GM18907 (cell line): ENCODE results near the gene PCOLCE2.
"Not testable (repeated sequence)": the region's sequence is repeated elsewhere in the genome, so short reads cannot be mapped to it uniquely, and the experiment has no call there.

Source experiments
- ATAC-seq: cut with Tn5 transposase; IDR thresholded peaks from one replicate; pipeline ENCODE4 v1.9.1; 2021; ENCODE audit warnings: mild to moderate bottlenecking, moderate library complexity; ENCODE audit not compliant: unreplicated experiment

PCOLCE2 gene

DNA sequence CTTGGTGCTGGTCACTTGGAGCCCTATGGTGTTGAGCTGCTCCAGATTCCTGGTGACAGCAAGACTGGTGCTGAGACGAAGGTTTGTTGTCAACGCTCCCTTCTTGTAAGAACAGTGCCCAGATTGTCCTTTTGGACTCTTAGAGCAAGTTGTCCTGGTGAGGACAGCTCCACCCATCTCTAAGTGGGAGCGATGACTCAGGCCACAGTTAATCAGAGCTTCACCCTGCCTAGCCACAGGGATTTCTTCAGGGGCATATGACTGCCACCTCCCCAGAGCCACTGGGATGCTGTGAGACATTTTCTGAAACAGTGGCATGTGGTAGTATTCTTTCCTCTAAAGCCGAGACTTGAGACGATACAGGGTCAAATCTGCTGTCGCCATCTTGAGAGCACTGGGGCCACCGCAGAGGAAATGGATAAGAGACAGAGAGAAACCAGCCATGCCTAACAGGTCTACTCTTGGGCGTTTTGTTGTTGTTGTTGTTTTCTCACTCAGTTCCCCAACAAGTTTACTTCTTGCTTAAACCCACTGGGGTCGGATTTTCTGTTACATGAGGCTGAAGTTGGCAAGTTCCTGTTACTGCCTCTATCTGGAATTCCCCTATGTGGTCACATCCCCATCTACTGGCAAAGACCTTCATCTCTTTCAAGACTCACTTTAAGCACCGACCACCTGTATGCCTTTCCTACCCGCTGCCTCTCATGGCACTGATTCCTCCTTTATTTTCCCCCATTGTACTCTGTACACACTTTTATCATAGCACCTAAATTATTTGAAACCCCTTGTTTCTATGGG, 16.0 kb upstream of the PCOLCE2 start:
- ATAC-seq = peak; percentile 79

DNA sequence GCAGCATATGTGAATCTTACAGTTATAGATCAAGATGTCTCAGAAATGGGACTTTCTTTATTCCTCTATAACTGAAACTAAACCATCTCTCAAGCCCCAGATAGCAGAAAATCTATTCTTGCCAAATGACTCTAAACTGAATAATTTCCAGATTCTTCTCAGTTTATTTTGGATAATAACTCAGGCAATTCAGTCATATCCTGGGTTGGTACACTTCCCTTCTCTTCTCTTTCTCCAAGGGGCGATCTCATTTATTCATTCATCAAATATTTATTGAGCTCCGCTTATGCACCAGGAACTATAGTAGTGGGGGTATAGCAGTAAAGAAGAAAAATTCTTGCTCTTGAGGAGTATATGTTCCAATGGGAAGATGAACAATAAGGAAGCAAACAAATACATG, 13.5 kb upstream of the PCOLCE2 start:
- ATAC-seq = no peak

DNA sequence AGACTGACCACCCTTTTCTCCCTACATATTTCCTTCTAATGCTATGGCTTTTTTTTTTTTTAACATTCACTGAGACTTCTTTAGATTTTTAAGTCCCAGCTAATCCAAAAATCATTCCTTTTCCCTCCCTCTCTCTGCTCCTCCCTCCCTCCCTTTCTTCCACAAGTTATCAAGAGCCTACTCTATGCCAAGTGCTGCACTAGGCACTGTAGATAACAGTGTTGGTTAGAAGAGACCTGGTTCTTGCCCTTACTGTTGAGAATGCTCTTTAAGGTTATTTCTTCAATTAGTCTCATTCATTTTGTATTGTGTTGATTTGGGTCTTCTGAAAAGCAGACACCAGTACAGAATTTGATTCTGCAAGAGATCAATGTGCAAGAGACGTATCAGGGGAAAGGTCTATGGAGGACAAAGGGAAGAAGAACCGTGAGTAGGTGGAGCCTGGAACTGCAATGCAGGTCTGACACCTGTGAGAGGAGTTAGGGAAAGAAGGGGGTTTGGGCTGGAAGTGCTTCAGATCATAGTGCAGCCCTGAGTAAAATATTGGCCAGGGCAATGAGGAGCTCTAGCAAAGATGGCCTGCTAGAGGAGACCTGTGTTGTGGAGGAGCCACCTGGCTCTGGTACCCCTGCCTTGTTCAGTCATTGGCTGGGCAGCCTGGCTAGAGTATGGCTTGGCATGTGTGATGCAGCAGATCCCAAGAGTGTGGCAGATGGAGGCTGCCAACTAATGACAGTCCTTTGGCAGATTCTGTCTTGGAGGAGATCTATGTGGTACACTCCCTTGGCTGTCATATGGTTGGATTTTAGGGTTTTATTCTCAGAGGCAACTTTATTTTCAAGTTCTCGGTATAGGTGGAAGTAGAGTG, 9.7 kb upstream of the PCOLCE2 start:
- ATAC-seq = no peak

DNA sequence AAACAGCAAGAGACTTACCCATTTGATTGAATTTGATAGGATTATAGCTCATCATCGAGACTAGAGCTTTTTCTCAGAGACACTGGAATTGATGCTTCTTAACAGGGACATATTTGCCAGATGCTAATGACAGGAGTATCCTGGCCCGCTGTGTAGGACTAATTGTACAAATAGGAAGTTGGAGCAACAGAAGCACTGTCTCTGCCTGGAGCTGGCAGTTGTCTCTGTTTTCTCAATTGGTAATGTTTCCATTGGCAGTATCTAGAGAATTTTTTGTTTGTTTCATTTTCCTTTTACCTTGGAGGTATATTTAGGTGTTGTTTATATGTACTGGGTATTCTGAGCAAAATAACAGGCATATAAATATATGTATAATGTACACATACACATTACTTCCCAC, 8.9 kb upstream of the PCOLCE2 start:
- ATAC-seq = no peak

DNA sequence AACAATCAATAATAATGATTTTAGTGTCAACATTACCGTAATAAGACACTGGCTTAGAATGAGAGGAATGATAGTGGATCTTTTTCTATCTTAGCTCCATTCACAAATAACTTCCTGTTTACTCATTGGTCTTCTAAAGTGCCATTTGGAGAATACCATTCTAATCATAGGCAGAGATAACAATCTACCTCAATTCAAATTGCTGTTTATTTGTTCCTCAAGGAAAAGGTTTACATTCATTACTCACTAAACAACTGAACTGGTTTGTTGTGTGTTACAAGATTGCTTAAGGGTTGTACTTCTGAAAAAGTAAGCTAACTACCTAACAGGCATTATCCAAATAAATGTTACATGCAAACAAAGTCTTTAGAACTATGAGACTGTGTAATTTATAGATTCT, 8.1 kb upstream of the PCOLCE2 start:
- no peak for ATAC-seq

DNA sequence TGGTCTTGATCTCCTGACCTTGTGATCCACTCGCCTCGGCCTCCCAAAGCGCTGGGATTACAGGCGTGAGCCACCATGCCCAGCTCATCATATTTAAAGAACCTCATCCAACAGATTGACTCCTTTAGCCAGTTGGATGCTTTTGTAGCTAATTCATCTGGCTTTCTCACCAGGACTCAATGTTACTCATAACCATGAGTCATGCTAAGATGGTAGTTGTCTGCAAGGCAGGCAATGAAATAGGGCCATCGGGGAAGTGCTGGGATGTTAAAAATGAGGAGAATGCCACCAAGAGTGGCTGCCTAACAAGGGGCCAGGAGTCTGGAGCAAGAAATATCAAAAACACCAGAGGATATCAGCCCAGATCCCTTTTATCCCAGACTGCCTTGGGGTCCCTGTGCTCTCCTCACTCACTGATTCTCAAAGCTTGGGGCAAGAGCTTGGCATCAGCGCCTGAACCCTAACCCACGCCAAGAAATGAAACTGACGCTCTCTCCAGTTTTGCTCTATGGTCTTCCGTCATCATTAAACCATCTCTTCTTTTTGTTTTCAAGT, 7.4 kb upstream of the PCOLCE2 start:
- ATAC-seq = no peak

DNA sequence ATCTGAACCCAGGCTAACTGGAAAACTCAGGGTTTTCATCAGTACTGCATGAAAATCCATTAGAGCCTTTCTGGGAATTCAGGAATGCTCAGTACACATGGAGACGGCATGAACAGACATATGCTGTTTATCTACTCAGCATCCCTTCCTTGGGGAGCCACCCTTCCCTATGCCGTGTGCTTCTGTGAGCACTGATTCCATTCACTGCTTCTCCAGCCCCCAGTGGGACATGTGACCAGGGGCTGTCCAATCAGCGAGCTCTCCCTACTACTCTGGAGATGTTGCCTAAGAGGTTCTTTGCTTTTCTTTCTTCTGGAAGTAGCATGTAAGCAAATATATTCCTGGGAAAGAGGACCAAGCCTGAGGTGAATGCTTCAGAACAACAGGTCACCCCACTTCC, 5.6 kb upstream of the PCOLCE2 start:
- ATAC-seq = no peak

DNA sequence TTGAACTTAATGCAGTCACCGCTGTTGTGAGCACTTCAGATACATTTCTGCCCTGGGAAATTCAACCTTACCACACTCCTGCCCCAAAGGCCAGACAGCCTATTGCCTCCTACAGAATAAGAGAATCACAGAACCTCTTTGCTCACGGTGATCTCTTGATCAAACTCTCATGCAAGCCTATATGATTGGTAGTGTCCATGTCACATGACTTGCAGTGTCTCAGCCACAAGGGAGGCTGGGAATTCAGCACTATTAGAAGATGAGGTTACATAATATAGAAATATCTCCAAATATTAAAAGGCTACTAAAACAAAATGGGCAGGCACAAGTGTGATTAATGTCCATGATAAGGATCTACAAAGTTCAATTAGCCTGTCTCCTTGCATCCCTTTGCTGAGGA, 3.8 kb upstream of the PCOLCE2 start:
- no peak for ATAC-seq

DNA sequence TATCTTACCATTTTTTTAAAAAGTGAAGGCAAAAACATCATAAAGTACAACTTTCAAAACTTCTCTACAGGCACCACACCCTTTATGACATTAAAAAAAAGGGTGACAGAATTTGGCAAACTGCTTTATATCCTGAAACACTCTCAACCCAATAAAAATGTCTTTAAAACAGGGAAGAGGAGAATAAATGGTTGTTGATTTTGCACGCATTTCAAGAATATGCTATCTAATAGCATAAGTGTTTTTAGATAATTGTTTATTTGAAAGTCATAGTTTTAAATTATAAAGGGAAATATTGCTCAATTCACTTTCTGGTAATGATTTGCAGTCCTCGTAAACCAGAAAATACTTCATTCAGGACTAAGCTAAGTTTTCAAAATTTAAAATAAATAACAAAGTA, 1.7 kb upstream of the PCOLCE2 start:
- ATAC-seq = no peak

DNA sequence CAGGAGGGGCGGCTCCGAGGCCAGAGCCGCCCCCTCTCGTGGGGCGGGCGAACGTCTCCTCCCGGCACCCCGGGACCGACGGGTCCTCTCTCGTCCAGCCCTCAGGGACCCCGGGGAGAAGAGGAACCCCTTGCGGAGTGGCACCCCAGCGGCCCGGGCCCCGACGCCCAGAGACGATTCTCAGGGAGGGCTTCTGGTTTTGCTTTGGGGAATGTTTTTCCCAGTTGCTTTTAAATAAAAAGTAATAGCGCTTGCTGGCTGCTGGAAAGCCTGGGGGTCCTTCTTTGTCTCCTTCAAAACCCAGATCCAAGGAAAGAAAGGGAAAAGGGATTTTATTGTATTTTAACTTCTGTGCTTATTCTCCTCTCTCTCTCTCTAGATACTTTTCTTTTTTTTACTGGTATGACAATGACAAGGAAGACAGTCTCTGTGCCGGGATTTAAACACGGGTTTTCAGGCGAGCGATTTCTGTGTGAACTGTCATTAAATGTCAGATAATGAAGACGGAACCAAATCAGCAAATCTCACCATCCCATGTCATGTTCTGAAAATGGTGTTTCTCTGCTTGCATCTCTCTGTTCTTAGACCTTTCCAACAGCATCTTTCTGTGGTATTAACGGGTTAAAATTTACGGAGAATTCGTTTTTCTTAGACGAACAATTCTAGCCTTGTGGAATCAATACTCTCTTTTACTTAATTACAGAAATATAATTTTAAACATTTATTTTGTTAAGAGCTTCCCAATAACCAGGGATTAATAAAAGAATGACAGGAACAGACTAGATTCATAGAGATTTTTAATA, 530 bp upstream of the PCOLCE2 start:
- no peak for ATAC-seq

DNA sequence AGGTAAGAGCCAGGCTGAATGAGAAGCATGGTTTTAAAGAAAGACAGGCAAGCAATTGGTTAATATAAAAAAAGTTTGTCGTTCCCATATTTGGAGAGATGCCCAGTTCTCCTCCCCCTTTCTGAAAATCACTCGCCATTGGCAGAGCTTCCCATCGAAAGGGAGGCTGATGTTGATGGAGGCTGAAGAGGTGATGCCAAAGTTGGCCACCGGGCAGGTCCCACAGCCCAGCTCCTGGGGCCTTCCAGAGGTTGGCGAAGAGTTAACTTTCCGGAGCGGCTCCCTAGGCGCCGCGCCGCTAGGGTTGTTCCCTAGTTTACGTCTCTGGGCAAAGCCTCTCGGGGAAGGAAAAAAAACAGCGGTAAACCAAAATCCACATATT, 793 bp downstream of the PCOLCE2 start:
- ATAC-seq = no peak

DNA sequence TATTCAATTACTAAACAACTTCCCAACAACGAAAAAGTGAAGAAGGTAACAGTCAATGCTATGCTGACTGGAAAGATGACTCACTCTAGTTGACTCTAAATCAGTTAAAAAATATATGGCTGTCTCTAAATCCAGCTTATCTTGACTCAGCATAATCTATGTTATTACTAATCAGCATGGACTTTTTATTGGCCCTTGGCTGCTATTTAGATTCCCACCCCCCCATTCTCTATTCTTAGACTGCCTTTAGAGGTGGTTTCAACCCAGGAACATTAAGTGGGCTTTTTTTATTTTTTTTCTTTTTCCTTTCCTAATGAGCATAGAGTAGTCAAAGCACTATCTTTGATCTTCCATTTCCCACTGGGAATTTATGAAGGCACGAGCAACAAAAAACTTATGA, 1.9 kb downstream of the PCOLCE2 start:
- no peak for ATAC-seq

DNA sequence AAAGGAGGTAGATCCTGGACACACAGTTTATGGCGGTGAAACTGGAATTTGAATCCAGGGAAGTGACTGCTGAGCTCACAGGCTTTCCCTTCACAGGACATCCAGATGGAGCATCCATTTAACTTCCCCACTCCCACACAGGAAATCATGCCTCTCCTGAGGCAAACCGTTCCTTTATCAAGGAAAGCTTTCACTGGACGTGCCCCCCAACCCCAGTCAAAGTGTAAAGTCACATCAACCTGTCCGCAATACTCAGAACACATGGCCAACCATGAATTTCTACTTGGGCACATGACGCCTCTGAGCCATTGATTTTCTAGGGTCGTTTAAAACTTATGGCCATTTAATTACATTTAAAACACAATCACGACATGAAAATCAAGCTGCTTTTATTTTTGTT, 2.9 kb downstream of the PCOLCE2 start:
- no peak for ATAC-seq

DNA sequence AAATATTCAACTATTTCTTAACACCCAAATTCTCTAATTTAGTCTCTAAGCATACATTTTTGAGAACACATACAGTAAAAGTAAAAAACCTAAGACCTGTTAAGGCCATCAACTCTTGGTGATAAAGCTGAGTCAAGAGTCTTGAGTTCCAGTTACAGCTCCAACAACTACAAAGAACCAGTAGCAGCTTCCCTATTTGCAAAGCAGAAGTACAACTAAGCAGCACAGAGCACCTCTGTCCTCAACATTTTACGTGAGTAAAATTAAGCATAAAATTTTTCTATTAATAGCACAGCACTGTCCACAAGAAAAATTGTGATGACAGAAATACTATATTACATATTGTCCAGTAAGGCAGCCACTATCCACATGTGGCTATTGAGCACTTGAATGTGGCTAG, 4.4 kb downstream of the PCOLCE2 start:
- no peak for ATAC-seq

DNA sequence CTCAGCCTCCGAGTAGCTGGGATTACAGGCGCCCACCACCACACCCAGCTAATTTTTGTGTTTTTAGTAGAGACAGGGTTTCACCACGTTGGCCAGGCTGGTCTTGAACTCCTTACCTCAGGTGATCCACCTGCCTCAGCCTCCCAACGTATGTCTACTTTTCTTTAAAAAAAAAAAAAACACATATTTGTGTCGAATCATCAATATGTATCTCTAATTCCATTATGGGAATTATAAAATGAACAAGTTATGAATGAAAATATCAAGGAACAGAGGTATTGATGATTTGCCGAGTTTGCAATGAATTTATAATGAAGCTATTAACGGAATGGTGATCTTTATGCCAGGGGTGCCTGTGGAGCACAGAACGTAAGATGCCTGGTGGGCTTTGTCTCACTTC, 5.3 kb downstream of the PCOLCE2 start:
- ATAC-seq = not testable (repeated sequence)

DNA sequence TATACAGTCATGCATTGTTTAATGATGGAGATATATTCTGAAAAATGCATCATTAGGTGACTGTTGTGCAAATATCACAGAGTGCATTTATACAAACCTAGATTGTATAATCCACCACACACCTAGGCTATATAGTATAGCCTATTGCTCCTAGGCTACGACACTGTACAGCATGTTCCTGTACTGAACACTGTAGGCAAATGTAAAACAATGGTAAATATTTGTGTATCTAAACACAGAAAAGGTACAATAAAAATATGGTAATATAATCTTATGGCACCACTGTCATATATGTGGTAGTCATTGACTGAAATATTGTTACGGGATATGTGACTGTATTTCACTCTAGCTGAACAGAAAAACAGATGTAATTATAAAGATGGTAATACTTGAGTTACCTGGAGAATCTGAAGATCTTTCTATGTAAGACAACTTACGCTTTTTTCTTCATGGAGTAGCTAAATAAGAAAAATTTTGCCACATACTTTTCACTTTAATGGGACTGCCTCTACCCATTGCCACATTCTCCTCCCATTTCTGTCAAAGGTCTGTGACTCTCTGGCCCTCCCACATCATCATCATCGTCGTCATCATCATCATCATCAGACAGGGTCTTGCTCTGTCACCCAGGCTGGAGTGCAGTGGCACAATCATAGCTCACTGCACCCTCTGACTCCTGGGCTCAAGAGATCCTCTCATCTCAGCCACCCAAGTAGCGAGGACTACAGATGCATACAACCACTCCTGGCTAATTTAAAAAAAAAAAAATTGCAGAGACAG, 7.2 kb downstream of the PCOLCE2 start:
- ATAC-seq = no peak

DNA sequence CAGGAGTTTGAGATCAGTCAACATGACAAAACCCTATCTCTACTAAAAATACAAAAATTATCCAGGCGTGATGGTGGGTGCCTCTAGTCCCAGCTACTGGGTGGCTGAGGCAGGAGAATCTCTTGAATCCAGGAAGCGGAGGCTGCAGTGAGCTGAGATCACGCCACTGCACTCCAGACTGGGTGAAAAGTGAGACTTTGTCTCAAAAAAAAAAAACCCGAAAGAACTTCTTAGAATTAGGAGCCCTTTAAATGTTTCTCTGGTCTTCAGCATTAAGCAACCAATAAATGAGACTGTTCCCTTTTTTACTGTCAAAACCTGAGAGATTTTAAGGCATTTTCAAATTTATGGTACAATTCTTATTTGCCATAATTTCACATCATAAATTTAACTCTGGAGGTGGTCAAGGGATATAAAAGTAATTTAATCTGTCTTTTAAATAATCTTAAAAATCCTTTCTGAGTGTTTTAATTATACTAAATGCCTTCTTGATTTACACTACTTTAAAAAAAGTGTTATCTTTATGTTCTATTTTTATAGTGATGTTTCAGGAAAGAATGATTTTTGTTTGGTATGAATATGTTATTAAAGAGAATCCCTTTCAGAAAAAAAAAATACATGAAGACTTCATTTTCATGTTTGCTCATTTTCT, 10.1 kb downstream of the PCOLCE2 start:
- ATAC-seq = no peak

DNA sequence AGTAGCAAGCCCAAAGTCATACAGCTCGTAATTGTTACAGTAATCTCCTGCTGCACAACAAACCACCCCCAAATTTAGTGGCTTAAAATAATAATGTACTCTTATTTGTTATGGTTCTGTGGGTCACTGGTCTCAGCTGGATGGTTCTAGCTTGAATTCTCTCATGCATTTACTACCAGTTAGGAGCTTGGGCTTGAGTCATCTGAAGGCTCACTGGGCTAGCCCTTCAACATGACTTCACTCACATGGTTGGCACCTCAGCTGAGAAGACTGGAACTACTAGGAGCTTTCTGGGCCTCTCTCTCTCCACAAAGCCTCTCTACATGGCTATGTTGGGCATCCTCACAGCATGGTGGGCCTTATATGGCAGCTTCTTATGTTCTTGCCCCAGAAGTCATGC, 12.5 kb downstream of the PCOLCE2 start:
- no peak for ATAC-seq

DNA sequence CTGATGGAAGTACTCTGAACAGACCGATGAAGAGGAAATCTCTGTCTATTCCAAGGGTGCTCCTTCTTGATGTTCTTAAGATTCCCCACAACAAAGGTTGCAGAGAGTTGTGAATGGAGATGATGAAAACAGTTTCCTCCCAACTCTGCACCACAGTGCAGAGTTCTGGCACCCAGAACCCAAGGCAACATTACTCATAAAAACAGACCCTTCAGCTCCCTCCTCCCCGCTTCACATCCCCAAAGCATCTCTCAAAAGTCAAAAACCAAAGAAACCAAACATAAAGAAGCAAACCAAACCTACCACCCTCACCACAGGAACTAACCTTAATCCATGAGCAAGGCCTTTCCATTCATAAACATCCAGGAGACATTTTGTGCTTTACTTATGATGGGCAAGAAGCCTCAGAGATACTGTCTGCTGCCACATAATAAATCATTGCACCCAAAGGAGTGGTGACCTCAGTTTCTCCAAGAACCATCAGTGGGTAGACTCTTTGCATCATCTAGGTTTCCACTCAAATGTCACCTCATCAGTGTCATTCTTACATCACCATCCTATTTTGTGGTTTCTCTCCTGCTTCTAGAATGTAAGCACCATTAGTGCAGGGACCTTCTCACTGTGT, 13.2 kb downstream of the PCOLCE2 start:
- ATAC-seq = no peak
